Stimulated activated memory B cell treated with anti-CD40 and anti-IgM and Interleukin-4, amounts not matched to agents 10 μg/mL and 1 μg/mL and 100 μg/mL, for 72 hours (primary cell): ENCODE results near the gene PODXL2.
A peak's percentile ranks its signal among the peaks of the same experiment; 100 is the strongest.
"Not testable (repeated sequence)": the region's sequence is repeated elsewhere in the genome, so short reads cannot be mapped to it uniquely, and the experiment has no call there.

Experiments used
- ATAC-seq: fragments of 150-1000 bp; cut with Tn5 transposase; 2 replicates; pipeline ENCODE4 v1.10.0; 2021
- H3K27ac Mint-ChIP-seq: one replicate; pipeline ENCODE4 v1.8.0; 2022; ENCODE audit warnings: mild to moderate bottlenecking, mixed read lengths
- H3K27me3 Mint-ChIP-seq: one replicate; pipeline ENCODE4 v1.8.0; 2022; ENCODE audit warnings: mixed read lengths
- H3K36me3 Mint-ChIP-seq: one replicate; pipeline ENCODE4 v1.8.0; 2022; ENCODE audit warnings: mixed read lengths
- H3K4me1 Mint-ChIP-seq: one replicate; pipeline ENCODE4 v1.8.0; 2022; ENCODE audit warnings: mixed read lengths
- H3K4me3 Mint-ChIP-seq: one replicate; pipeline ENCODE4 v1.8.0; 2022; ENCODE audit warnings: mild to moderate bottlenecking, moderate library complexity, mixed read lengths
- H3K9me3 Mint-ChIP-seq: one replicate; pipeline ENCODE4 v1.8.0; 2022; ENCODE audit warnings: mixed read lengths

The PODXL2 gene

DNA sequence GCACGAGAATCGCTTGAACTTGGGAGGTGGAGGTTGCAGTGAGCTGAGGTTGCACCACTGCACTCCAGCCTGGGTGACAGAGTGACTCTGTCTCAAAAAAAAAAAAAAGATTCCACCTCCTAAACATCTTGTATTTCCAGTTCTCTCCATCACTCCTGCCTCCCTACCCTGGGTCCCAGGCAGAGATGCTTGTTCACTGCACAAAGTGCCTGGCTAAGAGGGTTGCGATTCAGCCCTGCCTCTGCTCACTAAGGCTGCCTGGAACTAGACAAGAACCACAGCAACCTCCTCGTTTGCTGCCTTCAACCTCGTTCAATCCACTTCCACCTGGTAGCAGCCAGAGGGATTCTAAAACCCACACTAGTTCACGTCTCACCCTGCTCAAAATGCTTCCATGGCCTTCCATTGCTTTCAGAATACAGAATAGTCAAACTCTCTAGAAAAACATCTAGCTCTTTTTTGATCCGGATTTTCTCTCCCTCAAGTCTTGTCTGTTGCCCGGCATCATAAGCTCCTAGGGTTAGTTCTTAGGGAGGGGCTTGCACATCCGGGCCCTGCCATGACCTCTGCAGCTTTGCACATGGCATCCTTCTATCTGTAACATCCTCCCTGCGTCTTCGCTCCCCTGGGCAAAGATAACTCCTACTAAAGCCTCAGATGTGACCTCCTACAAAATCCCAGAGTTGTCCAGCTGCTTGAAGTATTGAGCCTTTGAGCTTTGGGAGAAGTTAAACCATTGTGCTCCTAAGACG, 31.8 kb upstream of the PODXL2 start:
- H3K27ac Mint-ChIP-seq, result peak overlapping the region; percentile 86
- ATAC-seq, result no peak
- H3K4me3 Mint-ChIP-seq, result peak overlapping the region; percentile 84
- no peaks in the 10 kb centered on the region for H3K27me3 Mint-ChIP-seq
- peaks cover 37% of the 10 kb centered on the region for H3K4me1 Mint-ChIP-seq
- no peaks in the 10 kb centered on the region for H3K9me3 Mint-ChIP-seq
- peaks cover 7% of the 10 kb centered on the region for H3K36me3 Mint-ChIP-seq

DNA sequence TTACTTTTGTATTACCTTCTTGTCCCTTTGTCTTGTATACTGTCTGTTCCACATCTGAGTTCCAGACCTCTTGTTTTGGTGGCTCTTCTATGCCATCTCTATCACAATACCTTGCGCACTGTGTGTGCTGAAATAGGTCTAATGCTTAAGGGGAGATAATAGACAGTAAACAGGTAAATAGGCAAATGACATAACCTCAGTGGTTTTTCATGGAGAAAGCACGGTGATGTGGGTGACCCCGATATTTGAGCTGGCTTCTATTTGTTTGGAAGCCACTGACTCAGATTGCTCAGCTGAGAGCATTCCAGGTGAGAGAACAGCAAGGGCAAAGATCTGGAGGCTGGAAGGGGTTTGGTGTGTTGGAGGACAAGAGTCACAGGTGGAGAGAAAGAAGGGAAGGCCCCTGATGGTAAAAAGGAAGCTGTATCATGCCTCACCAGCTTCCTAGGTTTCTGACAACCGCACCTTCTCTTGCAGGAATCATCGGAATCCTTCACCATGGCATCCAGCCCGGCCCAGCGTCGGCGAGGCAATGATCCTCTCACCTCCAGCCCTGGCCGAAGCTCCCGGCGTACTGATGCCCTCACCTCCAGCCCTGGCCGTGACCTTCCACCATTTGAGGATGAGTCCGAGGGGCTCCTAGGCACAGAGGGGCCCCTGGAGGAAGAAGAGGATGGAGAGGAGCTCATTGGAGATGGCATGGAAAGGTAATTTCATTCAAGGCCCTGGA, 30.0 kb upstream of the PODXL2 start:
- no peaks in the 10 kb centered on the region for H3K27me3 Mint-ChIP-seq
- peak overlapping the region; percentile 84 for H3K4me3 Mint-ChIP-seq
- ATAC-seq, result no peak
- H3K9me3 Mint-ChIP-seq, result no peaks in the 10 kb centered on the region
- peak overlapping the region; percentile 86 for H3K27ac Mint-ChIP-seq
- H3K4me1 Mint-ChIP-seq, result peaks cover 44% of the 10 kb centered on the region
- peaks cover 21% of the 10 kb centered on the region for H3K36me3 Mint-ChIP-seq

DNA sequence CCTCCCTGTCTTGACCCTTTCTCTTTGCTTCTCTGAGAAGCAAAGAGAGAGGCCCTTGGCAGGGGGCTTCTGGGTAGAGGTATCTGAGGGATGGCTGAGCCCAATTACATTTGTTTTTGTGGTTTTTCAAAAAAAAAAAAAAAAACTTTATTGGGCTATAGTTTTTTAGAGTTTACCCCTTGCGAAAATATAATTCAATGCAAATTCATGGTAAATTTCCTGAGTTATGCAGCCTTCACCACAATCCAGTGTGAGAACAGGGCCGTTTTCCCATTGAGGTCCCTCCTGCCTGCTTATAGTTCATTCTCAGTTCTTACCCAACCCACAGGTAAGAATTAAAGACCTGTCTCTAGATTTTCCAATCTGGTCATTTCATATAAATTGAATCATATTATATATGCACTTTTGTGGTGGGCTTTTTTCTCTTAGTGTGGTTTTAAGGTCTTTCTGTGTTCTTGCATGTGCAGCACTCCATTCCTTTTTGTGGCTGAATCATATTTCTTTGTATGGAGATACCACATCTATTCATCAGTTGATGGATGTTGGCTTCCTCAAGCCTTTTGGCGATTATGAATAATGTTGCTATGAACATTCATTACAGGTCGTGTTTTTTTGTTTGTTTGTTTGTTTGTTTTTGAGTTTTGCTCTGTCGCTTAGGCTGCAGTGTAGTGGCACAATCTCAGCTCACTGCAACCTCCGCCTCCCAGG, 28.1 kb upstream of the PODXL2 start:
- ATAC-seq, result no peak
- Mint-ChIP-seq H3K4me1 (peaks cover 44% of the 10 kb centered on the region), H3K27ac (no peak overlapping the region), H3K4me3 (no peak overlapping the region), H3K27me3 (no peaks in the 10 kb centered on the region), H3K36me3 (peaks cover 40% of the 10 kb centered on the region), H3K9me3 (no peaks in the 10 kb centered on the region)

DNA sequence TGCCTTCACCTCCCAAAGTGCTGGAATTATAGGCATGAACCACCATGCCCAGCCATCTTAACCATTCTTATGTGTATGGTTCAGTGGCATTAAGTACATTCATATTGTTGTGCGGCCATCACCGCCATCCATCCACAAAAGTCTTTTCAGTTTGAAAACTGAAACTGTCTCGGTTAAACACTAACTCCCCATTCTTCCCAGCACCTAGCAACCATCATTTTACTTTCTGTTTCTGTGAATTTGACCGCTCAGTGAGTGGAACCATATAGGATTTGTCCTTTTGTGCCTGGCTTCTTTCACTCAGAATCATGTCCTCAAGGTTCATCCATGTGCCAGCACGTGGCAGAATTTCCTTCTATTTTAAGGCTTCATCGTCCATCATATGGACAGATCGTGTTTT, 24.9 kb upstream of the PODXL2 start:
- Mint-ChIP-seq H3K27ac (no peak overlapping the region), H3K4me1 (peaks cover 34% of the 10 kb centered on the region), H3K4me3 (no peak overlapping the region), H3K27me3 (no peaks in the 10 kb centered on the region), H3K36me3 (peaks cover 72% of the 10 kb centered on the region), H3K9me3 (no peaks in the 10 kb centered on the region)
- no peak for ATAC-seq

DNA sequence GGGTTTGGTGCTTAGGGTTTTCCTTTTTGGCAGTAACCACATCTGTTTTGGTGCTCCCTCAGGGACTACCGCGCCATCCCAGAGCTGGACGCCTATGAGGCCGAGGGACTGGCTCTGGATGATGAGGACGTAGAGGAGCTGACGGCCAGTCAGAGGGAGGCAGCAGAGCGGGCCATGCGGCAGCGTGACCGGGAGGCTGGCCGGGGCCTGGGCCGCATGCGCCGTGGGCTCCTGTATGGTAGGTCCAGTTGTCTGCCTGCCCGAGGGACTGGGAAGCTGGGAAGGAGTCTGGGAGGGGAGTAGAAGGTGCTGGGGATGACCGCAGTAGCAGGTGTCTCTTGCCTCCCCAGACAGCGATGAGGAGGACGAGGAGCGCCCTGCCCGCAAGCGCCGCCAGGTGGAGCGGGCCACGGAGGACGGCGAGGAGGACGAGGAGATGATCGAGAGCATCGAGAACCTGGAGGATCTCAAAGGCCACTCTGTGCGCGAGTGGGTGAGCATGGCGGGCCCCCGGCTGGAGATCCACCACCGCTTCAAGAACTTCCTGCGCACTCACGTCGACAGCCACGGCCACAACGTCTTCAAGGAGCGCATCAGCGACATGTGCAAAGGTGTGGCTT, 24.3 kb upstream of the PODXL2 start:
- H3K27ac Mint-ChIP-seq, result no peak overlapping the region
- H3K4me3 Mint-ChIP-seq, result no peak overlapping the region
- no peaks in the 10 kb centered on the region for H3K27me3 Mint-ChIP-seq
- H3K4me1 Mint-ChIP-seq, result peaks cover 36% of the 10 kb centered on the region
- H3K36me3 Mint-ChIP-seq, result peaks cover 76% of the 10 kb centered on the region
- ATAC-seq, result no peak
- no peaks in the 10 kb centered on the region for H3K9me3 Mint-ChIP-seq

DNA sequence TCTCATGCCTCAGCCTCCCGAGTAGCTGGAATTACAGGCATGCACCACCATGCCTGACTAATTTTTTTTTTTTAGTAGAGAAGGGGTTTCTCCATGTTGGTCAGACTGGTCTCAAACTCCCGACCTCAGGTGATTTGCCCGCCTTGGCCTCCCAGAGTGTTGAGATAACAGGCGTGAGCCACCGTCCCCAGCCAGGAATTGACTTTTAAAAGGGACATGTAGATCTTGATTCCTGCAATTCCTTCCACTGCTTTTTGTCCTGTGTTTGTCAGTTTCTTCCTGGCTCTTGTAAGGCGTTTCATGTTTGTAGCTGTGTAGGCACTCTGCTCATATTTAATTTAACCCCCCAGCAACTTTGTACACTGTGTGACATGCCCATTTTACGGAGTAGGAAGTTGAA, 23.4 kb upstream of the PODXL2 start:
- not testable (repeated sequence) for H3K9me3 Mint-ChIP-seq, H3K27ac Mint-ChIP-seq, ATAC-seq, H3K4me3 Mint-ChIP-seq, H3K27me3 Mint-ChIP-seq
- peaks cover 45% of the 10 kb centered on the region for H3K4me1 Mint-ChIP-seq
- peaks cover 85% of the 10 kb centered on the region for H3K36me3 Mint-ChIP-seq

DNA sequence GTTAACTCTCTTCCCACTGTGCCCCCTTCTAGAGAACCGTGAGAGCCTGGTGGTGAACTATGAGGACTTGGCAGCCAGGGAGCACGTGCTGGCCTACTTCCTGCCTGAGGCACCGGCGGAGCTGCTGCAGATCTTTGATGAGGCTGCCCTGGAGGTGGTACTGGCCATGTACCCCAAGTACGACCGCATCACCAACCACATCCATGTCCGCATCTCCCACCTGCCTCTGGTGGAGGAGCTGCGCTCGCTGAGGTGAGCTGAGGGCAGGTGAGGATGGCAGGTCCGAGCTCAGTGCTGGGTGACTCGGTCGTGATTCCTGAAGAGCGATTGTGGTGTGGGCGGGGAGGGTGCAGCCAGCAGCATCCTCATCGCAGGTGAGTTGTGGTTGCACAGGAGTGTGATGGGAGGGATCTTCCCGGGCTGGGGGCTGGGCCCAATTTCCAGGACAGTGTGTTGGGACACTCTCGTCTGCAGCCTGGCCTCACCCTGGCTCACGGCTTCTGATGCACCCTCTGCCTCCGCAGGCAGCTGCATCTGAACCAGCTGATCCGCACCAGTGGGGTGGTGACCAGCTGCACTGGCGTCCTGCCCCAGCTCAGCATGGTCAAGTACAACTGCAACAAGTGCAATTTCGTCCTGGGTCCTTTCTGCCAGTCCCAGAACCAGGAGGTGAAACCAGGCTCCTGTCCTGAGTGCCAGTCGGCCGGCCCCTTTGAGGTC, 22.7 kb upstream of the PODXL2 start:
- ATAC-seq, result no peak
- Mint-ChIP-seq H3K27me3 (no peaks in the 10 kb centered on the region), H3K9me3 (no peaks in the 10 kb centered on the region), H3K27ac (no peak overlapping the region), H3K4me3 (no peak overlapping the region), H3K4me1 (peaks cover 44% of the 10 kb centered on the region), H3K36me3 (peaks cover 92% of the 10 kb centered on the region)

DNA sequence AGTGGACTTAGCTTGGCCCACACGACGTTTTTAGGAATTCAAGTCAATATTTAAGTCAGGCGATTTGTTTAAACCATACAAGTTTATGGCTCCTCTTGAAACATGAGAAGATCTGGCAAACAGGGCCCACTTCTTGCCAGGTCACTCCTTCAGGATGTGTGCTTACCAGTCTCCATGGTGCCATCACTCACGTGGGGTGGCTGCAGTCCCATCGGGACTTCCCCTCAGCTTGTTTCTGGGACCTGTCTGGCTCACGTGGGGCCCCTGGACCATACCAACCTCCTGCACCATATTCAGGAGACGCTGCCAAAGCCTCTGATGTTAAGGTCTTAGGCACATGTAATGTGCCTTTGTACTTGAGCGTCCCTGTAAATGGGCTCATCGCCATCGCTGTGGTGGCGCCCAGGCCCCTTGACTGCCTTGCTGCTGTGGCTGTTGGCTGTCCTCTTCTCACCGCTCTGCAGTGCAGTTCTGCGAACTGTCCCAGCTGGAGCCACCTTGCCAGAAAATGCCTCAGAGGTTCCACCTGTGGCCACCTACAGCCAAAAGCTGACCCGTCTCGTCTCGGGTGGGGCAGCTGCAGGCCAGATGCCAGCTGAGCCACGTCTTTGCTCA, 21.9 kb upstream of the PODXL2 start:
- peaks cover 90% of the 10 kb centered on the region for H3K36me3 Mint-ChIP-seq
- H3K4me3 Mint-ChIP-seq, result no peak overlapping the region
- ATAC-seq, result no peak
- no peak overlapping the region for H3K27ac Mint-ChIP-seq
- no peaks in the 10 kb centered on the region for H3K27me3 Mint-ChIP-seq
- H3K4me1 Mint-ChIP-seq, result peaks cover 36% of the 10 kb centered on the region
- H3K9me3 Mint-ChIP-seq, result no peaks in the 10 kb centered on the region

DNA sequence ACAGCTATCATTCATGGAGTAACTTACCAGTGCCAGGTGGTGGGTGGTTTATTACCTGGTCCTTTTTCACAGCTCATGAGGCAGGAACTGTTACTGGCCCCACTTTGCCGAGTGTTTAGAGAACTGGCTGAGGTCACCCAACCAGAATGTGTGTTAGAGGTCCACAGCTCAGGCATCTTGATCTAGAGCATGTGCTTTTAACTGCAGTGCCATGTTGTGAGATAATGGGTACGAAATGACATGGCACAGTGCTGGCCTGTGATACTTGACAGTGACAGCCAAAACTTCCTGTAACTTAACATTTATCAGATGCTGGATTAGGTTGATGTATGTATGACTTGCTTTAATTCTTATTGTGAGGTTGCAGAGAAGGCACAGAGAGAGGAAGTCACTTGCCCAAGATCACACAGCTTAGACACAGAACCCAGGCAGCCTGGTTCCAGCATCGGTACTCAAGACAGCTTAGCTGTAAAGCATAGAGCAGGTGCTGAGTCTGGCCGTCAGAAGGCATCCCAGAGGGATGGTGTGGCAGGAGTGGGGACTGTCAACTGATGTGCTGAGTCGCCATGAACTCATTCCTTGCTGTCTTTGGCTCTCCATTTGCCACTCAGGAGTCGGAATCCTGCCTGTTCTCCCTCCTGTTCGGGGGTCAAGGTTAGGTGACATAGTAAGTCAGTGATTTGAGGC, 21.2 kb upstream of the PODXL2 start:
- Mint-ChIP-seq H3K4me3 (no peak overlapping the region), H3K27me3 (no peaks in the 10 kb centered on the region), H3K4me1 (peaks cover 28% of the 10 kb centered on the region), H3K27ac (peak overlapping the region; percentile 84), H3K9me3 (no peaks in the 10 kb centered on the region), H3K36me3 (peaks cover 90% of the 10 kb centered on the region)
- no peak for ATAC-seq

DNA sequence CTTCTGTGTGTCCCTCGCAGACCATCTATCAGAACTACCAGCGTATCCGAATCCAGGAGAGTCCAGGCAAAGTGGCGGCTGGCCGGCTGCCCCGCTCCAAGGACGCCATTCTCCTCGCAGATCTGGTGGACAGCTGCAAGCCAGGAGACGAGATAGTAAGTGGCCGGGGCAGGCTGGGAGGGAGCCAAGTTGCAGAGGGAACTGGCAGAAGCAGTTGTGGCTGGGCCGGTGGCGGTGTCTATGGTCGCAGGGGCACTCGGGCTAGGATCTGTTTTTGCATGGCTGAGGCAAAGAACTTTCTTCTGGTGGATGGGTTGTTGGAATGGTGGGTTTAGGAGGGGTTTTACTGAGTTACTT, 20.6 kb upstream of the PODXL2 start:
- peak overlapping the region; percentile 84 for H3K27ac Mint-ChIP-seq
- peaks cover 28% of the 10 kb centered on the region for H3K4me1 Mint-ChIP-seq
- no peaks in the 10 kb centered on the region for H3K27me3 Mint-ChIP-seq
- no peak overlapping the region for H3K4me3 Mint-ChIP-seq
- H3K9me3 Mint-ChIP-seq, result no peaks in the 10 kb centered on the region
- peaks cover 90% of the 10 kb centered on the region for H3K36me3 Mint-ChIP-seq
- ATAC-seq, result no peak

DNA sequence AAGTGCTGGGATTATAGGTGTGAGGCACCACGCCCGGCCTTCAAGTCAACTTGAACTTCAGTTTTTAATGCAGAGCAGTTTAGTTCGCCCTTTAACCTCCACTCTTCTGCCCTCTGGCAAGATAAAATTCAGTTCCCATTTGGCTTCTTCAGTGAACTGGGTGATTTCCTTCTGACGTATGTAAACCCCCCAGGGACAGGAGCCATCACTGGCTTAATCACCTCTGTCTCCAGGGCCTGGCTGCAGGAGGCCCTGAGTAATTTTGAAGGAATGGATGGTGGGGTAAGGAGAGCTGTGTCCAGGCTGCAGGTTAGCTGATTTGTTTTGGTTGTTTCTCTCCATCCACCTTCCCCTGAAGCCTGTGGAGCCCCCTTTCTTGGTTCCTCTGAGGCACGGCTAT, 18.9 kb upstream of the PODXL2 start:
- Mint-ChIP-seq H3K27me3 (no peaks in the 10 kb centered on the region), H3K9me3 (no peaks in the 10 kb centered on the region), H3K27ac (peak overlapping the region; percentile 84), H3K4me1 (peaks cover 28% of the 10 kb centered on the region), H3K4me3 (no peak overlapping the region), H3K36me3 (peaks cover 89% of the 10 kb centered on the region)
- peak; percentile 83 for ATAC-seq

DNA sequence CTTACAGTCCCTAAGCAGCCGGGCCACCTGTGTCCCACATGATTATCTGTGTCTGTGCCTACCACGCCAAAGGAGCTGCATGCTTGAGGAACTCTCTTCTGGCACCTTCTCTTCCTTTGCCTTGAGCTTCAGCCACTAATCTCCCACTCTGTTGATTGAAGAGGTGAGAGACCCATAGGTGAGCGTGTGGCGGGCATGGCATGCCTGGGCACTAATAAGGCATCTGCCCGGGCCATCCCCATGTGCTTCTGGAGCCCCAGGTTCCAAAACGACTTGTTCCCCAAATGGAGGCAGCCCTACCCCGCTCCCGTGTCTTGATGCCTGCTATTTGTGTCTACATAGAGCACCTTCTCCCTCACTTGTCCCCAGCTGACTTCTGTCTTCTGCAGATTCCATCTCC, 17.7 kb upstream of the PODXL2 start:
- H3K27ac Mint-ChIP-seq, result no peak overlapping the region
- peaks cover 89% of the 10 kb centered on the region for H3K36me3 Mint-ChIP-seq
- ATAC-seq, result no peak
- H3K27me3 Mint-ChIP-seq, result no peaks in the 10 kb centered on the region
- peaks cover 28% of the 10 kb centered on the region for H3K4me1 Mint-ChIP-seq
- H3K9me3 Mint-ChIP-seq, result no peaks in the 10 kb centered on the region
- no peak overlapping the region for H3K4me3 Mint-ChIP-seq

DNA sequence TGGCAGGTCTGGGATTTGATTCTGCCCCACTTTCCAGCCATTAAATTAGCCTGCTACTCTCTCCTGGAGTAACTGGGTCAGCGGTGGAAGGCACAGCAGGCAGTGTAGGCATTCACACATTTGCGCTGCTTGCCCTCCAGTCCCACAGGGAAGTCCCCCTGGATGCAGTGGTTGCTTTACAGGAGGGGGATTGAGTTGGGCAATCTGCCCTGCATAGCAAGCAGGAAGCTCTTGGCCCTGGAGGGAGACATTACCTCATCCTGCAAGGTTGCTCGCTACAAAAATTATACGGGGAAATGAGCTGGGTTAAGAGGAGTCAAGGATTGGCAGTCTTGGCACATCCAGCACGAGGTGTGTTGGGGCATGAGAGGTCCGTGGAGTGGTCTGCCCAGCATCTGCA, 16.0 kb upstream of the PODXL2 start:
- Mint-ChIP-seq H3K4me1 (peaks cover 28% of the 10 kb centered on the region), H3K9me3 (no peaks in the 10 kb centered on the region), H3K27me3 (no peaks in the 10 kb centered on the region), H3K27ac (no peak overlapping the region), H3K36me3 (peaks cover 87% of the 10 kb centered on the region), H3K4me3 (no peak overlapping the region)
- no peak for ATAC-seq

DNA sequence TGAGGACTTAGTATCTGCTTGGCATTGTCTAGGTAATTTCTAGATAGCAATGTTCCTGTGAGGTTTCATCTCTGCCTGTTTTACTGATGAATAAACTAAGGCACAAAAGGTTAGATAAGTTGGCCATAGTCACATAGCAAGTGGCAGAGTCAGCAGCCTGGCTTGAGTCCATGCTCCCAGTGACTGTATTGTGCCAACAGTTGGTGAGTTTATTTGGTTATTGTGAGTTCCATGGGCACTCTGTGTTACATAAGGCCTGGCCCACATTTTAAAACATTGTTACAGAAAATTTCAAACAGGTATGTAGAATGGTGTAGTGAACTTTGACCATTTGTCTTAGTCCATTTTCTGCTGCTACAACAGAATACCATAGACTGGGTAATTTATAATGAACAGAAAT, 15.6 kb upstream of the PODXL2 start:
- H3K27me3 Mint-ChIP-seq, result no peaks in the 10 kb centered on the region
- ATAC-seq, result no peak
- peaks cover 24% of the 10 kb centered on the region for H3K4me1 Mint-ChIP-seq
- H3K27ac Mint-ChIP-seq, result no peak overlapping the region
- no peak overlapping the region for H3K4me3 Mint-ChIP-seq
- H3K9me3 Mint-ChIP-seq, result no peaks in the 10 kb centered on the region
- peaks cover 87% of the 10 kb centered on the region for H3K36me3 Mint-ChIP-seq
